HepG2 (cell line): Measurements from ENCODE around the gene LSM14B. TPM values are rescaled to one million over a fixed set of nuclear protein-coding genes. Genes with fewer than 3 reads are reported as not detected.
A peak's percentile ranks its signal among the peaks of the same experiment; 100 is the strongest.

Experiments used
- CREM ChIP-seq, 2 experiments: sonication (generic) in 1 of 2; formaldehyde crosslinking in 1 of 2; IDR thresholded peaks; 2 replicates each; pipeline versions ENCODE4 v1.4.0 to v1.6.1; 2016 to 2020; ENCODE audit warnings: antibody characterized with exemption in 1 of 2, mild to moderate bottlenecking in 1 of 2, missing genetic modification reagents in 1 of 2
- FLYWCH1 ChIP-seq: sonication (generic); formaldehyde crosslinking; IDR thresholded peaks from 2 replicates; pipeline ENCODE4 v1.8.1; 2023; ENCODE audit warnings: mild to moderate bottlenecking, missing genetic modification reagents
- HINFP ChIP-seq: sonication (generic); formaldehyde crosslinking; IDR thresholded peaks from 2 replicates; pipeline ENCODE4 v1.4.0; 2020; ENCODE audit warnings: low read depth, mild to moderate bottlenecking, missing genetic modification reagents
- HNF4G ChIP-seq, 2 experiments: sonication (generic) in 1 of 2; formaldehyde crosslinking in 1 of 2; IDR thresholded peaks; 2 replicates each; pipeline versions ENCODE4 v1.4.0 to v1.6.1; 2011 to 2020; ENCODE audit warnings: borderline replicate concordance in 2 of 2, low read depth in 2 of 2, mild to moderate bottlenecking in 2 of 2, low read length in 1 of 2, missing genetic modification reagents in 1 of 2, moderate library complexity in 1 of 2
- HOXA9 ChIP-seq: sonication (generic); formaldehyde crosslinking; IDR thresholded peaks from 2 replicates; pipeline ENCODE4 v1.8.1; 2022; ENCODE audit warnings: missing genetic modification reagents, mild to moderate bottlenecking, moderate library complexity, borderline replicate concordance
- KLF15 ChIP-seq: sonication (generic); formaldehyde crosslinking; IDR thresholded peaks from 2 replicates; pipeline ENCODE4 v1.8.1; 2023; ENCODE audit warnings: borderline replicate concordance, mild to moderate bottlenecking, inconsistent platforms, missing genetic modification reagents, mixed read lengths
- POLR2G ChIP-seq: fragments of 200-400 bp; formaldehyde crosslinking; IDR thresholded peaks from 2 replicates; pipeline ENCODE4 v1.6.1; 2018; ENCODE audit warnings: mild to moderate bottlenecking, low read depth, low read length, moderate library complexity
- PRMT3 ChIP-seq: sonication (generic); formaldehyde crosslinking; IDR thresholded peaks from 2 replicates; pipeline ENCODE4 v1.8.1; 2022; ENCODE audit warnings: low read depth, mild to moderate bottlenecking, moderate library complexity, missing genetic modification reagents, borderline replicate concordance
- SNAPC4 ChIP-seq: sonication (generic); formaldehyde crosslinking; IDR thresholded peaks from 2 replicates; pipeline ENCODE4 v1.4.0; 2020; ENCODE audit warnings: mild to moderate bottlenecking, missing genetic modification reagents
- ZBTB4 ChIP-seq: sonication (generic); formaldehyde crosslinking; IDR thresholded peaks from 2 replicates; pipeline ENCODE4 v1.4.0; 2020; ENCODE audit warnings: missing genetic modification reagents, mild to moderate bottlenecking, borderline replicate concordance
- ZNF431 ChIP-seq: sonication (generic); formaldehyde crosslinking; IDR thresholded peaks from 2 replicates; pipeline ENCODE4 v1.9.0; 2022; ENCODE audit warnings: missing genetic modification reagents, low read depth, mild to moderate bottlenecking, borderline replicate concordance
- ZNF468 ChIP-seq: sonication (generic); formaldehyde crosslinking; IDR thresholded peaks from 2 replicates; pipeline ENCODE4 v1.8.0; 2022; ENCODE audit warnings: mild to moderate bottlenecking, moderate library complexity, missing genetic modification reagents
- ZNF691 ChIP-seq: sonication (generic); formaldehyde crosslinking; IDR thresholded peaks from 2 replicates; pipeline ENCODE4 v1.4.0; 2020; ENCODE audit warnings: missing genetic modification reagents, low read depth, mild to moderate bottlenecking, borderline replicate concordance
- polyA plus RNA-seq, 8 experiments: library from polyadenylated mRNA; depleted of rRNA in 3 of 8; stranded (reverse) in 7 of 8; unstranded in 1 of 8; fragments of >200 nt; fragmentation: Illumina TruSeq in 4 of 8; extraction: Trizol in 4 of 8; gene quantifications; 2 replicates each; pipeline versions ENCODE4 v1.2.1 to v1.2.3, GENCODE V29; 2011 to 2016; ENCODE audit warnings: low read depth in 4 of 8, missing spikeins in 1 of 8, mixed read lengths in 1 of 8; ENCODE audit not compliant: insufficient read depth in 1 of 8
- total RNA-seq, 5 experiments: library from RNA; depleted of rRNA; stranded (reverse); fragments of >200 nt; fragmentation: Illumina TruSeq; extraction: Trizol; gene quantifications; 2 replicates each; pipeline ENCODE4 v1.2.3, GENCODE V29; 2016; ENCODE audit warnings: low read depth in 1 of 5

LSM14B gene
- total and polyA plus RNA-seq, 2 of the 13 experiments (the other 11 are each of a cell fraction or from before 2014, with no cell fraction given), result 43.3 to 79.2 TPM

- TF ChIP-seq SNAPC4 (CRISPR knock-in tag) (no peak), POLR2G (peak; percentile 100), ZBTB4 (CRISPR knock-in tag) (peak; percentile 97; the same call in 1 of the 2 replicates), ZNF691 (CRISPR knock-in tag) (peak; percentile 99), ZNF431 (CRISPR knock-in tag) (peak; percentile 94), HNF4G (IDR thresholded peaks at IDR 0.05; ENCODE audit: borderline replicate concordance, low read depth, low read length) (peak; percentile 53; the same call in 1 of the 2 replicates), HNF4G (CRISPR knock-in tag; IDR thresholded peaks at IDR 0.05; ENCODE audit: borderline replicate concordance, low read depth) (peak; percentile 95), CREM (IDR thresholded peaks at IDR 0.05) (peak; percentile 97), CREM (CRISPR knock-in tag; IDR thresholded peaks at IDR 0.05) (peak; percentile 95), PRMT3 (CRISPR knock-in tag) (peak; percentile 61; the same call in 1 of the 2 replicates), HOXA9 (peak; percentile 95; the same call in 1 of the 2 replicates), FLYWCH1 (0 out of 2 replicates have a peak, but pooled peaks have one; percentile 63), KLF15 (CRISPR knock-in tag) (peak; percentile 93), ZNF468 (peak; percentile 94; the same call in 1 of the 2 replicates), HINFP (peak; percentile 96)
These were observed 60.5 kb downstream of the LSM14B start, which contains the start of gene MTG2 (continued) for GRCh38 chr20:62182469-62183425.
